Activated T-cell treated with anti-CD3 and anti-CD28 coated beads, Interleukin-2, amount 50 U/mL, for 72 hours (primary cell): ENCODE results near the gene SCARB2. TPM values are rescaled to one million over a fixed set of nuclear protein-coding genes. Genes with fewer than 3 reads are reported as not detected.

Source experiments
- ATAC-seq, 2 donors: fragments of 150-1000 bp; cut with Tn5 transposase; replicated peaks in 1 of 2; 2 replicates each; pipeline ENCODE4 v1.10.0; 2021; ENCODE audit warnings: moderate library complexity in 2 of 2, mild to moderate bottlenecking in 1 of 2
- DNase-seq, 2 donors: peaks; one replicate each; pipeline ENCODE4 v3.0.0; 2021 to 2022; ENCODE audit warnings: mixed read lengths in 1 of 2
- H3K27ac Mint-ChIP-seq: one replicate; pipeline ENCODE4 v1.8.0; 2022; ENCODE audit warnings: mild to moderate bottlenecking, moderate library complexity, mixed read lengths
- H3K27me3 Mint-ChIP-seq: one replicate; pipeline ENCODE4 v1.8.0; 2022; ENCODE audit warnings: low read depth, mixed read lengths
- H3K36me3 Mint-ChIP-seq, 2 donors: one replicate each; pipeline ENCODE4 v1.8.0; 2022; ENCODE audit warnings: mixed read lengths in 2 of 2, mild to moderate bottlenecking in 1 of 2; ENCODE audit not compliant: insufficient read depth in 2 of 2
- H3K4me1 Mint-ChIP-seq: one replicate; pipeline ENCODE4 v1.8.0; 2022; ENCODE audit warnings: low read depth, mixed read lengths
- H3K4me3 Mint-ChIP-seq, 2 donors: one replicate each; pipeline ENCODE4 v1.8.0; 2022; ENCODE audit warnings: mild to moderate bottlenecking in 2 of 2, mixed read lengths in 2 of 2, moderate library complexity in 2 of 2
- H3K9me3 Mint-ChIP-seq, 2 donors: one replicate each; pipeline ENCODE4 v1.8.0; 2022; ENCODE audit warnings: mixed read lengths in 2 of 2
- total RNA-seq, 2 donors: library from RNA; stranded (reverse); gene quantifications; one replicate each; pipeline ENCODE4 v1.2.3, GENCODE V29; 2022

SCARB2 gene
- total RNA-seq, 2 donors from 2014 or later, result 5.1 to 8.1 TPM

DNA sequence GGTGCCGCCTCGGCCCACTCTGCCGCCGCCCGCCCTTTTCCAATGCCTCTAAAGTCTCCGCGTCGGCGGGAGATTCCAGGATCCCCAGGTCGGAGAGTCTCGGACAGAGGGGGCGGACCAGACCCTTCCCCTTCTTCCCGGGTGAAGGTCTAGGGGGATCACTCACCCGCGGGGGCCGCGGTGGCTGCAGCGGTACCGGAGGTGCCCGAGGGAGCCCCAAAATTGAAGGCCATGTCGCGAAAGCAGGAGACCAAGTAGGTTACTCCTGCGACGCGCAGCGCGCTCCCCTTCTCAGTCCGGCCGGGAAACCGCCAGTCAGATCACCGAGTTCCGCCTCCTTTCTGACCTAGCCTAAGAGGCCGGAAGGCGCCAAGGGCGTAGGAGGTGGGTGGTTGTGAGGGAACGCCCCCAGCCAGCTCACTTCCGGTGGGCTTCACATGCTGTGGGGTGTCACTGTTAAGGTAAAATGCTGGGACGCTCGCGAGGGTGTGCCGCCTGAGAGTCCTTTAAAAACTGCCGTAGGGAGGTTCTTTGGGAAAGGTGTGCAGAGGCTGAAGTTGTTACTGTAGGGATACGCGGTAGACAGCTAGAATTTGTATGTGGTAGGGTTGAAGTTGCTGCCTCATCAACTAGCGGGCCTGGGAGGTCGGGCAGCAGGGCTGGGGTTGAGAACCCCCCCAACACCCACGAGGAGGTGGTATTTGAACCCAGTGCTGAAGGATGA is 65.3 kb downstream of the SCARB2 start, which contains the start of gene NUP54:
NUP54 (minus strand) TSS at position 256 of the 724 bp plus-strand sequence; CDS start at position 233, 23 bp downstream.
- H3K9me3 Mint-ChIP-seq, result peaks cover 0 to 3% of the 10 kb centered on the region in 2 donors
- H3K36me3 Mint-ChIP-seq, result peaks cover 8% of the 10 kb centered on the region in 2 donors
- ATAC-seq, result peak; percentile 99
- peak; percentile 97 for DNase-seq
- H3K4me1 Mint-ChIP-seq, result peaks cover 29% of the 10 kb centered on the region
- no peaks in the 10 kb centered on the region for H3K27me3 Mint-ChIP-seq
- peak within 1 kb of the TSS; percentile 94 for H3K27ac Mint-ChIP-seq
- H3K4me3 Mint-ChIP-seq, result peak within 1 kb of the TSS; percentile 98 to 99

DNA sequence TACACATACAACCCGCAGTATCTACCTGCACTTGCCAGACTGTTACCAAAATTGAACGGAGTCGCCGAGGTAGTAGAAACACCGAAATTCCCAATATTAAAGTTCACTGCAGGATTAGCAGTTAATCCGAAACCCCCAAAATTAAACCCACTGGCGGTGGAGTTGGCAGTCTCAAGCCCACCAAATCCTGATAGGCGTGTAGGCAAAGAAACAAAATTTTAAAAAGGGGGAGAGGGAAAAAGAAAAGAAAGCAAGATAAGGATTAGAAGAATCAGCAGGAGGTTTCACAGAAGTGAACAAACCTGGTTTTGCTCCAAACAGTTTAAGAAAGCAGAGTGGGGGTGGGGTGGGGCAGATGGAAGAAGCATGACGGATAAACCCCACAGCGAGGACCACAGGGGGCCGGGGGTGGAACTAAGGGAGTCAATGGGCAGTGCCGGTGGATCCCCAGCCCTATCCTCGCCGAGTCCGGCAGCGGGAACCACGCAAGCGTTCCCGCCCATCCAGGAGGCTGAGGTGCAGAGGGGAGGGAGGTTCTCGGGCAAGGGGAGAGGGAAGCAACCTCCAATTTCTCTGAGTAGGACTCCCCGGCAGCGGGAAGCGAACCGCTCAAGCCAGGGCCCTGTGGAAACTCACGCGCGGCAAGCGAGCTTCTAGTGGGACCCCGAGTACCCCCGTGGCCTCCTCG is 66.0 kb downstream of the SCARB2 start:
- Mint-ChIP-seq H3K27ac (peak overlapping the region; percentile 94), H3K4me3 (peak overlapping the region; percentile 98 to 99)
- ATAC-seq, result peak; percentile 60 to 66

DNA sequence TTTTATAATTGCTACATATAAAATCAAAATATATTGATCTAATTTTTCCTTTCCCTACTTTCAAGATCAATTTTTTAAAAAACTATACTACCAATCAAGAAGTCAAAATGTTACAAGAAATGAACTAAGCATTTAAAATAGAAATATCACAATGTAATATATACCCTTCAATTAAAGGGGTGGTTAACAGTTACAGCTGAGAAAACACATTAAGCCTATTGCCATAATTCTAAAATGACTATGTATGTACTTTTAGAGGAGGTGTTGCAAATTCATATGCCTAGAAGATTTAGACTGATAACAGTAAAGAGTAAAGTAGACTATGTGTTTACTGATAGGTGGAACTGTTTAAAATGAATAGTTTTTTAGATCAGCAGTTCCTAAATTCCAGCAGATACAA is 69.1 kb downstream of the SCARB2 start:
- no peak overlapping the region for H3K4me3 Mint-ChIP-seq
- DNase-seq (no peak), ATAC-seq (no peak)
- no peaks in the 10 kb centered on the region for H3K9me3 Mint-ChIP-seq
- no peak overlapping the region for H3K27ac Mint-ChIP-seq
- peaks cover 10 to 24% of the 10 kb centered on the region in 2 donors for H3K36me3 Mint-ChIP-seq
- peaks cover 38% of the 10 kb centered on the region for H3K4me1 Mint-ChIP-seq
- no peaks in the 10 kb centered on the region for H3K27me3 Mint-ChIP-seq

More for the DNA sequence above, 66.0 kb downstream of the SCARB2 start:
- H3K36me3 Mint-ChIP-seq, result peaks cover 8 to 15% of the 10 kb centered on the region in 2 donors
- DNase-seq, result peak; percentile 53 to 63
- peaks cover 0 to under 1% of the 10 kb centered on the region in 2 donors for H3K9me3 Mint-ChIP-seq
- H3K4me1 Mint-ChIP-seq, result peaks cover 29% of the 10 kb centered on the region
- H3K27me3 Mint-ChIP-seq, result no peaks in the 10 kb centered on the region

DNA sequence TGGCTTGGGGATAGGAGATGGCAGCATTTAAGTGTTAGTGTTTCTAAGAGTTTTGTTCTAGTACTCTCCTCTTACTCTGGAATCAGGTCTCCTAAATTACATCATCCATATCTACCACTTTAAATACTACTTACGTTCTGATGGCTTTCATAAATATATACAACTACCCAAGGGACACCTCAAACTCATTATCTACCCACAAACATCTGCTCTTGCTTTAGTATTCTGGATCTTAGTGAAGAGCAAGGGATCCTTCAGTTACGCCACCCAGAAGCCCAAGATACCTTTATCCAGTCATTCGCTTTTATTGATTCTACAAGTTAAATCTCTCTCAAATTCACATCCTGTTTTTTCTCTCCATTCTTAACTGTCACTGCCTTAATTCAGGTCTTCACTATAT is 72.4 kb downstream of the SCARB2 start:
- H3K4me3 Mint-ChIP-seq, result no peak overlapping the region
- no peaks in the 10 kb centered on the region for H3K27me3 Mint-ChIP-seq
- H3K9me3 Mint-ChIP-seq, result no peaks in the 10 kb centered on the region
- no peak overlapping the region for H3K27ac Mint-ChIP-seq
- DNase-seq (no peak), ATAC-seq (no peak)
- peaks cover 10 to 28% of the 10 kb centered on the region in 2 donors for H3K36me3 Mint-ChIP-seq
- peaks cover 28% of the 10 kb centered on the region for H3K4me1 Mint-ChIP-seq

DNA sequence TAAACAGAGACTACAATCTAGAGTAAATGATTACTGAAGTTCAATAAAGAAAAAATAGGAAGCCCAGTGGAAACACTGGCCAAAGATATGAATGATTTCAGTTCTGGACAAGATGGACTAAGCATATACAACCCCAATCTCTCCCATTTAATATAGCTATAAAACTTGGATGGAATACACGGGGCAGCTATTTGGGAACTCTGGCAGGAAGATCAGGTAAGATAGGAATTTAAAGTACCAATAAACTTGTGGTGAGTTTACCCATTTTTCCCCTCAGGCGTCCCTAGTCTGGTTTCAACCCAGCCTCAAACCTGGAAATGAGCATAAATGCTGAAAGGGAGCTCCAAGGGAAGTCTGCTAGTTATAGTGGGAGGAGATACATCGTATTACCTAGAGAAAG is 85.9 kb downstream of the SCARB2 start:
- H3K9me3 Mint-ChIP-seq, result no peaks in the 10 kb centered on the region
- H3K4me3 Mint-ChIP-seq, result no peak overlapping the region
- peak overlapping the region; percentile 24 for H3K27ac Mint-ChIP-seq
- no peaks in the 10 kb centered on the region for H3K4me1 Mint-ChIP-seq
- no peak for DNase-seq
- H3K36me3 Mint-ChIP-seq, result peaks cover 2 to 38% of the 10 kb centered on the region in 2 donors
- no peak for ATAC-seq
- no peaks in the 10 kb centered on the region for H3K27me3 Mint-ChIP-seq

DNA sequence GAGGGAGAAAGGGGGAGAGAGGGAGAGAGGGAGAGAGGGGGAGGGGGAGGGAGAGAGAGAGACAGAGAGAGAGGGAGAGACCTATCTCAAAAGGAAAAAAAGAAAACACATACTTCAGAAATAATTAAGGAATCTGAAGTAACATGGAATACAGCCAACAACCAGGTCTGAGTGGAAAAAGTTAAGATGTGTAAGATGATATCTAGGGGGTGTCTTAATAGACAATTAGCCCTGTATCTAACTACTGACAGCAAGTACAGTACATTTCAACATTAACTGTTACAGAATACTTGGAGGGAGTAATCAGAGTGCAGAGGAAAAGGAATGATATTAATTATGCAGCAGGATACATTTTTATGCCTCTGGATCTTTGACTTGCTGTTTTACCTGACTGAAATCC is 87.8 kb downstream of the SCARB2 start:
- ATAC-seq, result no peak
- Mint-ChIP-seq H3K27me3 (no peaks in the 10 kb centered on the region), H3K27ac (peak overlapping the region; percentile 63), H3K36me3 (peaks cover 6 to 43% of the 10 kb centered on the region in 2 donors), H3K4me3 (no peak overlapping the region), H3K4me1 (no peaks in the 10 kb centered on the region), H3K9me3 (no peaks in the 10 kb centered on the region)
- no peak for DNase-seq

DNA sequence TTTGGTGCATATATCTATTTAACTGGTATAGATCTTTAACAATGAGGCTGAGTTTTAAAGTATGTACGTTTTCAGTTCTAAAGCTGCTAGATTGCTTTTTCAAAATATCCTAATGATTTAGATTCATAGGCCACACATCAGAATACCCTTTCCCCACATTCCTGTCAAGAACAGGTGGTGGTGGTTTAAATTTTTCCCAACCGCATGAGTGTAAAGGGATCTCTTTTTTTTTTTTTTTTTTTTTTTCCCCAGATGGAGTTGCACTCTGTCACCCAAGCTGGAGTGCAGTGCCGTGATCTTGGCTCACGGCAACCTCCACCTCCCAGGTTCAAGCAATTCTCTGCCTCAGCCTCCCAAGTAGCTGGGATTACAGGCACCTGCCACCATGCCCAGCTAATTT is 93.4 kb downstream of the SCARB2 start:
- ATAC-seq (no peak), DNase-seq (no peak)
- no peaks in the 10 kb centered on the region for H3K4me1 Mint-ChIP-seq
- H3K9me3 Mint-ChIP-seq, result no peaks in the 10 kb centered on the region
- peaks cover 14 to 47% of the 10 kb centered on the region in 2 donors for H3K36me3 Mint-ChIP-seq
- no peaks in the 10 kb centered on the region for H3K27me3 Mint-ChIP-seq
- no peak overlapping the region for H3K4me3 Mint-ChIP-seq
- no peak overlapping the region for H3K27ac Mint-ChIP-seq

DNA sequence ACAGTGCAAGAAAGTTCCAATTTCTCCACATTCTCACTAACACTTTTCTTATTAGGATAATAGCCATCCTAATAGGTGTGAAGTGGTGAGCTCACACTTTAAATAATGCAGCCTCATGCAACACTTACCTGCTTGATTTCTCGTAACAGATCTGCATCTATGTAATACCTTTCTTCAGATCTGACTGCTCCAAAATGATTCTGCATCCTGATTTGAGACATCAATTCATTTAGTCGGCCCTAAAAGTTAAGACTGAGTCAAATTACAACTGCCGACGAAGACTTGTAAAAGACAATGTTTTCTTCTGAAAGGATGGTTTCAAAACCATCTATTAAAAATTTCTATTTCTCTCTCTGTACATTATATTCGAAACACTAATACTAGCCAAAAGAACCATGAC is 96.1 kb downstream of the SCARB2 start:
- peaks cover 14 to 42% of the 10 kb centered on the region in 2 donors for H3K36me3 Mint-ChIP-seq
- H3K27ac Mint-ChIP-seq, result peak overlapping the region; percentile 55
- H3K4me3 Mint-ChIP-seq, result no peak overlapping the region
- no peaks in the 10 kb centered on the region for H3K9me3 Mint-ChIP-seq
- no peaks in the 10 kb centered on the region for H3K27me3 Mint-ChIP-seq
- H3K4me1 Mint-ChIP-seq, result no peaks in the 10 kb centered on the region
- ATAC-seq (peak in 1 of 2 donors; percentile 49), DNase-seq (no peak)

DNA sequence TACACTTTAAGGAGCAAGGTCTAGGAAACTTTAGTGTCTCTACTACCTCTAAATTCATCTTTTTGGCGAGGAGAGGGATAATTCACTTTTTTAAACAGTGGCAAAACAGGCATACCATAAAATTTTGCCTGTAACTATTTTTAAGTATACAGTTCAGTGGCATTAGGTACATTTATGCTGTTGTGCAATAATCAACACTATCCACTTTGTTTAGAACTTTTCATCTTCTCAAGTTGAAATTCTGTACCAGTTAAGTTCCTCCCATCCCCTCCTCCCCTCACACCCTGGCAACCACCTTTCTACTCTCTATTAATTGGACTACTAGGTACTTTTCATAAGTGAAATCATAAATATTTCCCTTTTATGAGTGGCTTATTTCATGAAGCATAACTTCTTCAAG is 96.8 kb downstream of the SCARB2 start:
- no peak overlapping the region for H3K4me3 Mint-ChIP-seq
- H3K36me3 Mint-ChIP-seq, result peaks cover 12 to 36% of the 10 kb centered on the region in 2 donors
- no peaks in the 10 kb centered on the region for H3K9me3 Mint-ChIP-seq
- H3K27ac Mint-ChIP-seq, result no peak overlapping the region
- H3K27me3 Mint-ChIP-seq, result no peaks in the 10 kb centered on the region
- no peaks in the 10 kb centered on the region for H3K4me1 Mint-ChIP-seq
- ATAC-seq (no peak), DNase-seq (no peak)

Other genes with a start within 250 kb of the SCARB2 start
- gene SDAD1, start 222.9 kb downstream of the SCARB2 start, total RNA-seq, result 10 to 100 TPM; 42.4 to 46.4 TPM
- gene CXCL9, start 206.3 kb downstream of the SCARB2 start, total RNA-seq, result 1 to 10 TPM in 1 of 2 donors, under 1 TPM in 1; 0.94 to 2.7 TPM
- gene CXCL10, start 190.3 kb downstream of the SCARB2 start, total RNA-seq, result 1 to 10 TPM in 1 of 2 donors, under 1 TPM in 1; 0.62 to 2.9 TPM
- gene CXCL11, start 177.8 kb downstream of the SCARB2 start, total RNA-seq, result under 1 TPM in 1 of 2 donors, not detected in 1; 0.19 TPM
- gene ART3, start 139.1 kb downstream of the SCARB2 start, total RNA-seq, result not detected
- gene NUP54, start 65.4 kb downstream of the SCARB2 start, total RNA-seq, result 10 to 100 TPM; 51.3 to 51.9 TPM
- not detected for gene FAM47E, start 37.9 kb upstream of the SCARB2 start, total RNA-seq
- under 1 TPM in 1 of 2 donors, not detected in 1; 0.30 TPM for gene STBD1, start 92.9 kb upstream of the SCARB2 start, total RNA-seq
- not detected for gene CCDC158, start 207.3 kb upstream of the SCARB2 start, total RNA-seq
- gene SHROOM3, start 221.4 kb upstream of the SCARB2 start, total RNA-seq, result under 1 TPM; 0.09 to 0.10 TPM